Renal cortex interstitium (tissue), 11 donors: Measurements from ENCODE around the gene CLK1. TPM values are rescaled to one million over a fixed set of nuclear protein-coding genes. Genes with fewer than 3 reads are reported as not detected.
"Not testable (repeated sequence)": the region's sequence is repeated elsewhere in the genome, so short reads cannot be mapped to it uniquely, and the experiment has no call there.

Source experiments
- DNase-seq, 11 donors: peaks; one replicate each; pipeline ENCODE4 v3.0.0-alpha.2; 2013; ENCODE audit warnings: low read depth in 9 of 11, low spot score in 4 of 11; ENCODE audit errors: extremely low read depth in 1 of 11
- polyA plus RNA-seq, 3 donors: library from polyadenylated mRNA; unstranded; fragments of 120-200 nt; gene quantifications; one replicate each; pipeline ENCODE4 v1.2.1, GENCODE V29; 2013; ENCODE audit not compliant: insufficient read length in 3 of 3

Gene CLK1
- polyA plus RNA-seq, 3 donors: 216 to 303 (median 294) TPM

- no peak for DNase-seq
These were observed 35.2 kb downstream of the CLK1 start for GRCh38 chr2:200829258-200829655.

- no peak for DNase-seq
These were observed 35.7 kb downstream of the CLK1 start for GRCh38 chr2:200828572-200829257.

GRCh38 chr2:200828104-200828503 is 36.4 kb downstream of the CLK1 start:
- DNase-seq: no peak

- no peak for DNase-seq
These were observed 42.7 kb downstream of the CLK1 start for GRCh38 chr2:200821686-200822245.

- DNase-seq: no peak
These were observed 43.8 kb downstream of the CLK1 start for GRCh38 chr2:200820573-200821234.

- DNase-seq: not testable (repeated sequence)
These were observed 45.7 kb downstream of the CLK1 start for GRCh38 chr2:200818732-200819131.

- DNase-seq: no peak
These were observed 49.5 kb downstream of the CLK1 start for GRCh38 chr2:200814917-200815316.

GRCh38 chr2:200814276-200814815 is 50.1 kb downstream of the CLK1 start:
- no peak for DNase-seq

GRCh38 chr2:200812122-200813022 is 52.1 kb downstream of the CLK1 start:
- peak in 9 of 11 donors; percentile 23 to 70 (median 56) for DNase-seq

GRCh38 chr2:200811333-200812121 is 52.9 kb downstream of the CLK1 start, which contains the start of gene BZW1:
Gene BZW1 (plus strand): TSS chr2:200811910. CDS start chr2:200813218, 1,308 bp downstream.
- DNase-seq: peak; percentile 91 to 96 (median 96)

GRCh38 chr2:200810998-200811332 is 53.5 kb downstream of the CLK1 start:
- DNase-seq: no peak

- peak in 5 of 11 donors; percentile 9 to 24 (median 20) for DNase-seq
These were observed 54.0 kb downstream of the CLK1 start for GRCh38 chr2:200810252-200810997.

GRCh38 chr2:200809506-200810251 is 54.8 kb downstream of the CLK1 start:
- DNase-seq: no peak
